GM21786 (cell line): ENCODE results near the gene CCDC188.

Experiments used
- ATAC-seq: cut with Tn5 transposase; IDR thresholded peaks from one replicate; pipeline ENCODE4 v1.9.1; 2021; ENCODE audit not compliant: unreplicated experiment

The CCDC188 gene

GRCh38 chr22:20135806-20136602, 14.9 kb downstream of the CCDC188 start:
- ATAC-seq: no peak

GRCh38 chr22:20135265-20135664, 15.6 kb downstream of the CCDC188 start:
- ATAC-seq: no peak

- no peak for ATAC-seq
Measured at GRCh38 chr22:20133930-20134549, 16.8 kb downstream of the CCDC188 start.

- ATAC-seq: no peak
Measured at GRCh38 chr22:20132686-20133246, 18.1 kb downstream of the CCDC188 start.

GRCh38 chr22:20131859-20132685, 18.8 kb downstream of the CCDC188 start:
- peak; percentile 2 for ATAC-seq

- ATAC-seq: peak; percentile 43
Measured at GRCh38 chr22:20131597-20131858, 19.3 kb downstream of the CCDC188 start, which contains the start of gene ZDHHC8. Gene ZDHHC8, plus strand, starts transcription at chr22:20131804. Its CDS starts 144 bp downstream, at chr22:20131948.

GRCh38 chr22:20130731-20131596, 19.9 kb downstream of the CCDC188 start:
- ATAC-seq: peak; percentile 47

GRCh38 chr22:20130319-20130718, 20.5 kb downstream of the CCDC188 start:
- no peak for ATAC-seq

- no peak for ATAC-seq
Measured at GRCh38 chr22:20129747-20130014, 21.2 kb downstream of the CCDC188 start.

- ATAC-seq: no peak
Measured at GRCh38 chr22:20128902-20129746, 21.7 kb downstream of the CCDC188 start.

- ATAC-seq: no peak
Measured at GRCh38 chr22:20128619-20128901, 22.3 kb downstream of the CCDC188 start.

- ATAC-seq: no peak
Measured at GRCh38 chr22:20127869-20128618, 22.8 kb downstream of the CCDC188 start.

GRCh38 chr22:20127318-20127868, 23.5 kb downstream of the CCDC188 start:
- no peak for ATAC-seq

GRCh38 chr22:20126284-20127029, 24.4 kb downstream of the CCDC188 start:
- ATAC-seq: no peak

- ATAC-seq: no peak
Measured at GRCh38 chr22:20125201-20126174, 25.4 kb downstream of the CCDC188 start.

GRCh38 chr22:20124083-20124787, 26.6 kb downstream of the CCDC188 start:
- ATAC-seq: no peak
